Mononuclear cell (primary cell): Measurements from ENCODE around the gene DOCK2. TPM values are rescaled to one million over a fixed set of nuclear protein-coding genes. Genes with fewer than 3 reads are reported as not detected.
"Not testable (repeated sequence)": the region's sequence is repeated elsewhere in the genome, so short reads cannot be mapped to it uniquely, and the experiment has no call there.

ENCODE experiments used
- H3K27me3 ChIP-seq: 2 replicates; pipeline ENCODE4 v1.6.0; 2011; ENCODE audit warnings: low read length, control low read depth; ENCODE audit not compliant: insufficient read depth
- H3K4me1 ChIP-seq: 2 replicates; pipeline ENCODE4 v1.5.1; 2011; ENCODE audit warnings: mild to moderate bottlenecking, low read length, control low read depth; ENCODE audit not compliant: insufficient read depth
- H3K4me3 ChIP-seq: 2 replicates; pipeline ENCODE4 v1.5.1; 2011; ENCODE audit warnings: mild to moderate bottlenecking, low read length, moderate library complexity
- H3K9me3 ChIP-seq: 2 replicates; pipeline ENCODE4 v1.5.1; 2011; ENCODE audit warnings: low read depth, mild to moderate bottlenecking, control low read depth, low read length
- total RNA-seq: library from RNA; depleted of rRNA; stranded (reverse); fragments of >200 nt; gene quantifications from one replicate; pipeline ENCODE4 v1.2.3, GENCODE V29; 2012

The DOCK2 gene
- total RNA-seq, 1 donor = 244 TPM

GRCh38 chr5:169805937-169806700 is 169.0 kb downstream of the DOCK2 start:
- Histone ChIP-seq H3K4me1 (peaks cover 40% of the 10 kb centered on the region), H3K27me3 (no peaks in the 10 kb centered on the region), H3K4me3 (no peak overlapping the region)

GRCh38 chr5:169808118-169808581 is 171.1 kb downstream of the DOCK2 start:
- H3K27me3 ChIP-seq = no peaks in the 10 kb centered on the region
- H3K4me1 ChIP-seq = peaks cover 31% of the 10 kb centered on the region
- H3K9me3 ChIP-seq = no peaks in the 10 kb centered on the region
- no peak overlapping the region for H3K4me3 ChIP-seq

More at GRCh38 chr5:169805937-169806700, 169.0 kb downstream of the DOCK2 start:
- no peaks in the 10 kb centered on the region for H3K9me3 ChIP-seq

- not testable (repeated sequence) for H3K27me3 ChIP-seq, H3K9me3 ChIP-seq, H3K4me3 ChIP-seq
- H3K4me1 ChIP-seq = peaks cover 28% of the 10 kb centered on the region
These were observed 171.8 kb downstream of the DOCK2 start for GRCh38 chr5:169808880-169809279.

- H3K4me3 ChIP-seq = no peak overlapping the region
- H3K27me3 ChIP-seq = no peaks in the 10 kb centered on the region
- H3K9me3 ChIP-seq = no peaks in the 10 kb centered on the region
- H3K4me1 ChIP-seq = peaks cover 28% of the 10 kb centered on the region
These were observed 172.2 kb downstream of the DOCK2 start for GRCh38 chr5:169809281-169809680.

GRCh38 chr5:169810524-169810923 is 173.4 kb downstream of the DOCK2 start:
- Histone ChIP-seq H3K4me1 (peaks cover 21% of the 10 kb centered on the region), H3K9me3 (no peaks in the 10 kb centered on the region), H3K4me3 (no peak overlapping the region), H3K27me3 (no peaks in the 10 kb centered on the region)

- Histone ChIP-seq H3K27me3 (no peaks in the 10 kb centered on the region), H3K4me1 (peaks cover 20% of the 10 kb centered on the region), H3K9me3 (no peaks in the 10 kb centered on the region), H3K4me3 (no peak overlapping the region)
These were observed 173.9 kb downstream of the DOCK2 start for GRCh38 chr5:169811023-169811422.

- no peak overlapping the region for H3K4me3 ChIP-seq
- H3K27me3 ChIP-seq = no peaks in the 10 kb centered on the region
- H3K9me3 ChIP-seq = no peaks in the 10 kb centered on the region
- peaks cover 20% of the 10 kb centered on the region for H3K4me1 ChIP-seq
These were observed 174.6 kb downstream of the DOCK2 start for GRCh38 chr5:169811680-169812079.

GRCh38 chr5:169812786-169813185 is 175.7 kb downstream of the DOCK2 start:
- H3K27me3 ChIP-seq = no peaks in the 10 kb centered on the region
- H3K4me1 ChIP-seq = peaks cover 19% of the 10 kb centered on the region
- H3K9me3 ChIP-seq = no peaks in the 10 kb centered on the region
- no peak overlapping the region for H3K4me3 ChIP-seq

- H3K27me3 ChIP-seq = no peaks in the 10 kb centered on the region
- no peak overlapping the region for H3K4me3 ChIP-seq
- H3K4me1 ChIP-seq = peaks cover 7% of the 10 kb centered on the region
- no peaks in the 10 kb centered on the region for H3K9me3 ChIP-seq
These were observed 177.0 kb downstream of the DOCK2 start for GRCh38 chr5:169814045-169814444.

GRCh38 chr5:169814522-169814921 is 177.4 kb downstream of the DOCK2 start:
- H3K4me3 ChIP-seq = no peak overlapping the region
- no peaks in the 10 kb centered on the region for H3K27me3 ChIP-seq
- peaks cover 2% of the 10 kb centered on the region for H3K4me1 ChIP-seq
- no peaks in the 10 kb centered on the region for H3K9me3 ChIP-seq

GRCh38 chr5:169817031-169817430 is 180.0 kb downstream of the DOCK2 start:
- Histone ChIP-seq H3K4me1 (no peaks in the 10 kb centered on the region), H3K4me3 (no peak overlapping the region), H3K27me3 (no peaks in the 10 kb centered on the region), H3K9me3 (no peaks in the 10 kb centered on the region)

- no peaks in the 10 kb centered on the region for H3K9me3 ChIP-seq
These were observed 189.5 kb downstream of the DOCK2 start for GRCh38 chr5:169826618-169827017.

GRCh38 chr5:169827769-169828168 is 190.7 kb downstream of the DOCK2 start:
- Histone ChIP-seq H3K9me3 (no peaks in the 10 kb centered on the region), H3K4me1 (peaks cover 7% of the 10 kb centered on the region), H3K4me3 (no peak overlapping the region), H3K27me3 (no peaks in the 10 kb centered on the region)

More at GRCh38 chr5:169826618-169827017, 189.5 kb downstream of the DOCK2 start:
- H3K27me3 ChIP-seq = no peaks in the 10 kb centered on the region
- H3K4me1 ChIP-seq = no peaks in the 10 kb centered on the region
- no peak overlapping the region for H3K4me3 ChIP-seq

GRCh38 chr5:169828385-169828784 is 191.3 kb downstream of the DOCK2 start:
- no peaks in the 10 kb centered on the region for H3K27me3 ChIP-seq
- H3K4me1 ChIP-seq = peaks cover 9% of the 10 kb centered on the region
- no peak overlapping the region for H3K4me3 ChIP-seq
- no peaks in the 10 kb centered on the region for H3K9me3 ChIP-seq

- no peaks in the 10 kb centered on the region for H3K9me3 ChIP-seq
- H3K4me3 ChIP-seq = no peak overlapping the region
- peaks cover 14% of the 10 kb centered on the region for H3K4me1 ChIP-seq
- no peaks in the 10 kb centered on the region for H3K27me3 ChIP-seq
These were observed 194.3 kb downstream of the DOCK2 start for GRCh38 chr5:169831331-169831730.

- Histone ChIP-seq H3K4me1 (peaks cover 14% of the 10 kb centered on the region), H3K9me3 (no peaks in the 10 kb centered on the region), H3K27me3 (no peaks in the 10 kb centered on the region), H3K4me3 (no peak overlapping the region)
These were observed 195.2 kb downstream of the DOCK2 start for GRCh38 chr5:169832304-169832703.
